ENCODE data around the gene QRFP. TPM values are rescaled to one million over a fixed set of nuclear protein-coding genes. Genes with fewer than 3 reads are reported as not detected.
A peak's percentile ranks its signal among the peaks of the same experiment; 100 is the strongest.

The QRFP gene
- total and polyA plus RNA-seq, 2 experiments from 2014 or later, result 0.45 TPM; not detected in 1

- DNase-seq (ENCODE audit: low read depth in 1 of 2, low spot score in 1 of 2), result peak in 1 of 2 donors; percentile 76
- no peaks in the 10 kb centered on the region for H3K9me3 ChIP-seq (ENCODE audit: low read depth)
- no peak overlapping the region for H3K4me3 ChIP-seq
- no peak for TF ChIP-seq CTCF (IDR thresholded peaks at IDR 0.05; ENCODE audit: low read depth, low read length)
- H3K27ac ChIP-seq, result no peak overlapping the region
- H3K36me3 ChIP-seq, result no peaks in the 10 kb centered on the region
- peaks cover 4% of the 10 kb centered on the region for H3K4me1 ChIP-seq (ENCODE audit: low read depth)
- H3K27me3 ChIP-seq, result no peaks in the 10 kb centered on the region
Measured at GRCh38 chr9:130927995-130928900, 31.6 kb upstream of the QRFP start.

GRCh38 chr9:130927338-130927737 is 30.7 kb upstream of the QRFP start:
- no peak for DNase-seq (ENCODE audit: low read depth in 1 of 2, low spot score in 1 of 2)
- Histone ChIP-seq H3K4me3 (no peak overlapping the region), H3K9me3 (ENCODE audit: low read depth) (no peaks in the 10 kb centered on the region), H3K36me3 (no peaks in the 10 kb centered on the region), H3K27me3 (no peaks in the 10 kb centered on the region), H3K27ac (no peak overlapping the region), H3K4me1 (ENCODE audit: low read depth) (no peaks in the 10 kb centered on the region)
- TF ChIP-seq CTCF (IDR thresholded peaks at IDR 0.05; ENCODE audit: low read depth, low read length), result no peak

- DNase-seq (ENCODE audit: low read depth in 1 of 2, low spot score in 1 of 2), result no peak
- H3K27ac ChIP-seq, result no peak overlapping the region
- H3K27me3 ChIP-seq, result no peaks in the 10 kb centered on the region
- H3K4me3 ChIP-seq, result no peak overlapping the region
- no peaks in the 10 kb centered on the region for H3K9me3 ChIP-seq (ENCODE audit: low read depth)
- no peaks in the 10 kb centered on the region for H3K4me1 ChIP-seq (ENCODE audit: low read depth)
- H3K36me3 ChIP-seq, result no peaks in the 10 kb centered on the region
- no peak for TF ChIP-seq CTCF (IDR thresholded peaks at IDR 0.05; ENCODE audit: low read depth, low read length)
Measured at GRCh38 chr9:130925050-130925678, 28.6 kb upstream of the QRFP start.

- Histone ChIP-seq H3K4me3 (no peak overlapping the region), H3K27ac (no peak overlapping the region), H3K36me3 (no peaks in the 10 kb centered on the region), H3K4me1 (ENCODE audit: low read depth) (no peaks in the 10 kb centered on the region), H3K27me3 (no peaks in the 10 kb centered on the region), H3K9me3 (ENCODE audit: low read depth) (no peaks in the 10 kb centered on the region)
- TF ChIP-seq CTCF (IDR thresholded peaks at IDR 0.05; ENCODE audit: low read depth, low read length), result no peak
- DNase-seq (ENCODE audit: low read depth in 1 of 2, low spot score in 1 of 2), result no peak
Measured at GRCh38 chr9:130924448-130924788, 27.8 kb upstream of the QRFP start.

GRCh38 chr9:130923611-130924447 is 27.2 kb upstream of the QRFP start:
- Histone ChIP-seq H3K27me3 (no peaks in the 10 kb centered on the region), H3K9me3 (ENCODE audit: low read depth) (no peaks in the 10 kb centered on the region), H3K27ac (no peak overlapping the region), H3K4me3 (no peak overlapping the region), H3K4me1 (ENCODE audit: low read depth) (no peaks in the 10 kb centered on the region), H3K36me3 (no peaks in the 10 kb centered on the region)
- DNase-seq (ENCODE audit: low read depth in 1 of 2, low spot score in 1 of 2), result no peak
- no peak for TF ChIP-seq CTCF (IDR thresholded peaks at IDR 0.05; ENCODE audit: low read depth, low read length)
